ENCODE measurements around the gene LANCL2.
A peak's percentile ranks its signal among the peaks of the same experiment; 100 is the strongest.
"Not testable (repeated sequence)": the region's sequence is repeated elsewhere in the genome, so short reads cannot be mapped to it uniquely, and the experiment has no call there.

LANCL2 gene

GRCh38 chr7:55438757-55439525, 73.8 kb downstream of the LANCL2 start:
- DNase-seq, result peak; percentile 84

- DNase-seq, result peak; percentile 71
Measured at GRCh38 chr7:55439627-55440026, 74.5 kb downstream of the LANCL2 start.

- no peak for DNase-seq
Measured at GRCh38 chr7:55440040-55440690, 75.0 kb downstream of the LANCL2 start.

DNA sequence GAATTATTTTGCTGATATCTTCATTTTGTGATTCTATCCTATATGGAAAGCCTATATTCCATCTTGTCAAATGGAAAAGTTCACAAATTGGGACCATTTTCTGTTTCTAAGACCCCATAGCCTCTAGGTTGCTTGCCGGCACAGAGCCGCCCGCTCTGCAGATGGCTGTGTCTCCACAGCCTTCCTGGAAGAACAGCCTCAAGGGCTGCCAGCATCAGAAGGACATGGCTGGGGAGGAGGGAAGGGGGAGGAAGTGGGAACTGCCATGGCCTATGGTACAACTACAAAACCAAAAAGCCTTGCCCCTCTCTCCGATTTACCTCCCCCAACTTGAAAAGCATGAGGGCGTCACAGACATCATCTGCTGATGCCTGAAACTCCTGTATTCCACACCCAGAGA, 75.9 kb downstream of the LANCL2 start:
- no peak for DNase-seq

DNA sequence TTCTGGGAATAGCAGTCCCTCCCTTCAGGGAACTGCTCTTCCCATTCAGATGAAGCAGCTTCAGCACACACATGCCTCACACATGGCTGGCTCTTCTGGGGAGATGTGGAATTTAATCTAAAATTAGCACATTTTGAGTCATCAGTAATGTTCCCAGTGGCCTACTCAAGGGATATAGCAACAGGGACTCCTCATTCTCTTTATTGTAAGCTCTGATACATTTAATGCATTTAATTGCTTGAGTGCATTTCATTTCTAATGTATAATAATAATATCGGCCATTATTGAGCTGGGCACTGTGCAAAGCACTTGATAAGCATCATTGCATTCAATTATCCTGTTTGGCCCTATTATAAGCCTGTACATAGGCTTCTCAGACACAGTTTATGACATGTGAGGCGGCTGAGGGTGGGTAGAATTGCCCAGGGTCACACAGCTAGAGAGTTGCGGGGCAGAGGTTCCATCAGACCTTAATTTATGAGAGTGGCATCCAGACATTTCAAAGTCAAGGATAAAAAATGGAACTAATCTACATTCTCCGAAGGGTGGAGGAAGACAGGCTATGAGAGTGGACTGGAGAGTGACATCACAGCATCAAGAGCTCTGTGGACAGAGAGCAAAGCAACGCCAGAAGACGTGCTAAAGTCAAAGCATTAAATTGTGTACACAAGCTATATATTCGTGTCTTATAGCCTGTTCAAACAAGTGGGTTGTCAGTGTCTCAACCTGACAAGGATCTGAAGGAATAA, 76.8 kb downstream of the LANCL2 start:
- no peak for DNase-seq

DNA sequence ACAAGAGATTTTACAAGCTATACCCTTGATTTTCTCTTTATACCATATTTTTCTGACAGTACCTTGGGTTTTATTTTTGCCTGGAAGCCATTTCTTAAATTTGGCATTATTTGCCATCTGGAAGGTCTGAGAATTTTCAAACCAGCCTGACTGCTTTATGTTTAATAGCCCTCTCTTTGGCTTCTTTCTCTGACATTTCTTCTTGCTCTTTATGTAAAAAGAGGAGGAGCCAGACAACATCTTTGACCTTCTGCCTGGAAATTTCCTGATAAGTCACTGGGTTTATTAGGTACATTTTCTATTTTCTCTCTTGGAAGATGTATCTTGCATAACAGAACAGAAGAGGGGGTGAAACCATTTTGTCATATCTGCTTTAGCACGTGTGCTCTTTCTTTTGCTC, 79.6 kb downstream of the LANCL2 start:
- no peak for DNase-seq

GRCh38 chr7:55448526-55448925, 83.4 kb downstream of the LANCL2 start:
- no peak for DNase-seq

DNA sequence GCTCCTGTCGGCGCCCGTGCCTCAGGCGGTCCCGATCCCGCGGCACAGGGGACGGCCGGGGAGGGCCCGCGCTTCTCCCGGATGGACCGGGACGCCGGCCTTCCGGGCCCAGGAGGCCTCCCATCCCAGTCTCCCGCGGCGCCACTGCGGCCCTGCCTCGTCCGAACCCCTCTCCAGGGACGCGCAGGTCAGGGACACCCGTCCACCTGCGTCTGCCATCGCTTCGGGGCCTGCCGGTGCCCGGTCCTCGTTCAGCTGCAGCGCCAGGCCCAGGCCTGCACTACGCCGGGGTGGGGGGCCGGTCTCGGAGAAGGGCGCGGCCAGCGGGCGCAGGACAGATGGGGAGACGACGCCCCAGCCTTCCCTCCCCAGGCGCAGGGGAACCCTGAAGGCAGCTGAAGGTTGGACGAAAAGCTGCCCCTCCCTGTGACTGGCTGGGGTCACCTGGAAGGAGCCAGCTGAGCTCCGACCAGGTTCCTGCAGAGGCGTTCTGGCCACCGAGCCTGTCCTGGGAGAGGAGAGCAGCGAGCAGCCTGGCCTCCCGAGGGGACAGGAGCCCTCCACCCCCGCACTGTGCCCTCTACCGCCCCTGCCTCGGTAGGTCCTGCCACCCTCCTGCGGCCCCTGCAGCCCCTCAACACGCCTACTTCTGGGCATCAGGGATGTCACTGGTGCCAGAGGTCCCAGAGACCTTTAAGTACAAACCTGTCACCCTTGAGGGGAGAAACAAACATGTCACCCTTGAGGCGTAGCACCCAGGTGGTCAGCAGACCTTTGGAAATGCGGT, 84.3 kb downstream of the LANCL2 start:
- no peak for DNase-seq

- no peak for DNase-seq
Measured at GRCh38 chr7:55449992-55450535, 84.9 kb downstream of the LANCL2 start.

DNA sequence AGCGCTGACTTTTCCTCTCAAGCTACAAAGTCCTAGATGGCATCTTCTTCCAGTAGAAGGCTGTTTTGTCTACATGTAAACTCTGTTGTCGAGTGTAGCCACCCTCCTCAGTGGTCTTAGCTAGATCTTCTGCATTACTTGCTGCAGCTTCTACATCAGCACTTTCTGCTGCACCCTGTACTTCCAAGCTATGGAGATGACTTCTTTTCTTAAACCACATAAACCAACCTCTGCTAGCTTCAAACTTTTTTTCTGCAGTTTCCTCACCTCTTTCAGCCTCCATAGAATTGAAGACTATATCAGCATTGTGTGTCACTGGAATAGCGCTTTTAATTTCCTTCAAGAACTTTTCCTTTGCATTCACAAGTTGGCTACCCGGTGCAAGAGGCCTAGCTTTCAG, 87.8 kb downstream of the LANCL2 start:
- no peak for DNase-seq

DNA sequence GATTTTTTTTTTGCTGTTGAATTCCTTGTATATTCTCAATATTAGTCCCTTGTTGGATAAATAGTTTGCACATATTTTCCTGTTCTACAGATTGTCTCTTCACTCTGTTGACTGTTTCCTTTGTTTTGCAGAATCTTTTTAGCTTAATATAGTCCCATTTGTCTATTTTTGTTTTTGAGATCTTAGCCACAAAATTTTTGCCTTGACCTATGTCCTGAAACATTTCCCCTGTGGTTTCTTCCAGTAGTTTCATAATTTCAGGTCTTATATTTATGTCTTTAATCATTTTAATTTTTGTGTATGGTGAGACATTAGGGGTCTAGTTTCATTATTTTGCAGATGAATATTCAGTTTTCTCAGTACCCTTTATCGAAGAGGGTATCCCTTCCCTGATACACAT, 92.7 kb downstream of the LANCL2 start:
- DNase-seq, result no peak

GRCh38 chr7:55458351-55458750, 93.2 kb downstream of the LANCL2 start:
- DNase-seq, result no peak

- no peak for DNase-seq
Measured at GRCh38 chr7:55463686-55464262, 98.6 kb downstream of the LANCL2 start.

DNA sequence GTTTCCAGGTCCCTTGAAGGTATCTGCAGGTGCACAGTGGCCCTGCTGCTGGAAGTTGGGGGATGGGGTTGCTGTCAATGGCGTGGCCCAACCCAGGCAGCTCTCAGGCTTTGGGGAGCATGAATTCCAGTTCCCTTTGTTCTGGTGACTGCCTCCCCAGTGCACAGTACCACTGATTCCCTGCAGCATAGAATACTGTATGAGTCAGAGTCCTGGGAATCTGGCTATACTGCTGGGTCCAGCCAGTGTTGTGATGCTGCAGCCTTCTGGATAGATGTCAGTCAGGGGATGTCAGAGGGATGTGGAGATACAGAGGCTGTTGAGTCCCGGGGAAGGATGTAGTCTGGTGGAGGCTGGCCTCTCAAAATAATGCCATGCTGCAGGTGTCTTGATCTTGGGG, 99.3 kb downstream of the LANCL2 start:
- no peak for DNase-seq

DNA sequence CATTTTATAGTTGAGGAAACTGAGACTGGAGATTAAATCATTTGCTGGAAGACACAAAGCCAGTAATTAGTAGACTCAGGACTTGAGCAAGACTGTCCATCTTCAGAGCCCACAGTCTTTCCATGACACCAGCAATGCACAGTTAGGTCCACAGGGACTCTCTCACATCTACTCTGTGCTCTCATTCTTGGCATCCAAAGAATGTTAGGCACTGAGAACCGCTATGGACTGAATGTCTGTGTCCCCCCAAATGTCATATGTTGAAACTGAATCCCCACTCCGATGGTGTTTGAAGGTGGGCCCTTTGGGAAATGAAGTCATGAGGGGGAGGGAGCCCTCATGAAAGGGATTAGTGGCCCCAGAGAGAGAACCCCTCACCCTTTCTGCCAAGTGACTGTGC, 100.6 kb downstream of the LANCL2 start:
- no peak for DNase-seq

DNA sequence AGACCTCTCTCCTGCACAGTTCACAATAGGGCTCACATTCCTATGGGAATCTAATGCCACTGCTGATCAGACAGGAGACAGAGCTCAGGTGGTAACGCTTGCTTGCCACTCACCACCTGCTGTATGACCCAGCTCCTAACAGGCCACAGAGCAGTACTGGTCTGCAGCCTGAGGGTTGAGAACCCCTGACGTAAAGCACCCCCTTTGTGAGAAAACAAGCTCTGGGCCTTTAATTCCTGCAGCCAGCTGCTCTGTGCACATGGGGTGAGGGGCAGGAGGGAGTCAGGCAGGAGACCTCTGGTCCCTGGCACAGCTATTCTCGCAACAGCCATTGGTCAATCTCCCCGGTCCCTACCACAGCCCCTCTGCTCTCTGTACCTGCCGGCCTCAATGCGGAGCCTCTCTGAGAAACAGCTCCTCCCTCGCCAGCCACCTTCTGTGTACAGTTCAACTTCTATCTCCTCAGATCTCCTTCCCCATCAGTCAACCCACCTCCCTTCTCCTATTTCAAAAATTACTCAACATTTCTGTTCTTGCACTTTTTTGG, 102.0 kb downstream of the LANCL2 start:
- DNase-seq, result no peak

- DNase-seq, result no peak
Measured at GRCh38 chr7:55468495-55468894, 103.4 kb downstream of the LANCL2 start.

- DNase-seq, result peak; percentile 75
Measured at GRCh38 chr7:55469271-55469681, 104.1 kb downstream of the LANCL2 start.

GRCh38 chr7:55469721-55470120, 104.6 kb downstream of the LANCL2 start:
- no peak for DNase-seq

DNA sequence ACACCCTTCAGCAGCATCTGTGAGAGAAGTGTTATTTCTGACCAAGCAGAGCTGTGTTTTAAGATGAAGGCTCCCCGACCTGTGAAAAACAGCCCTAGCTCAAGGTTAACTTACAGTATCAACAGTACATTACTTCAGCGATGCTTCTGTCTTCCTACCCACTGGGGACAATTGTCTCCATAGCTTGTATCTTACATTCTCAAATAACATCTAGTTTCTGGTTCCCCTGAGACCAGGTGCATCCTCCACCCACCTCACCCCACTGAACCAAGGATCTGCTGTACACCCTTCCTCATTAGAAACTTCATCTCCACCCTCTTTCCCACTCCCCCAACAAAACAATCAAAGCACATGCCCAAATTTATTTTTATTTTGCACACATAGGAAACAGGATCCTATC, 105.1 kb downstream of the LANCL2 start:
- no peak for DNase-seq

- not testable (repeated sequence) for DNase-seq
Measured at GRCh38 chr7:55471594-55471993, 106.5 kb downstream of the LANCL2 start.

DNA sequence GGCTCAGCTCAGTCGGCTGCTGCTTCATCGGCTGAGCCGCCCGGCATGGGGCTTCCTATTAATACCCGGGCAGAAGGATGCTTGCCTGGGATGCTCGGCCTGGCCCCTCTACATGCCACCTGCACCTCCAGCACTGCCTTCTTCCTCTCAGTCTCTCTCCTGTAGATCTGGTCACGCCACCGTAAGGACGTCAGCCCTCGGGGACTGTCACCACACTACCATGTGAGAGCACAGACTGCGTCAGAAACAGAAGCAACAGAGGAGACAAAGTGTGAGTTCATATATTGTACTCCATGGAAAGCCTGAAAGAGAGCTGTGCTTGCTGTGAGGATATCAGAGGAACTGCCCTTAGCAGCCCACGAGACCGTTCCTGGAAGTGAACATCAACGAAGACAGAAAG, 107.3 kb downstream of the LANCL2 start:
- not testable (repeated sequence) for DNase-seq

All from NCI-H1092 (cell line).